Coronary artery (tissue), 2 donors: Measurements from ENCODE around the gene PSMC5.

ENCODE experiments used
- DNase-seq: peaks from one replicate; pipeline ENCODE4 v3.0.0-alpha.2; 2017; ENCODE audit warnings: low spot score
- H3K27ac ChIP-seq, 2 donors: fragments of 200-600 bp; sonication (generic); one replicate each; pipeline ENCODE4 v1.5.1; 2016 to 2019
- H3K4me3 ChIP-seq: fragments of 200-600 bp; sonication (generic); 2 replicates; pipeline ENCODE4 v1.5.1; 2016; ENCODE audit warnings: mild to moderate bottlenecking, moderate library complexity
- CTCF ChIP-seq: fragments of 200-600 bp; sonication (generic); IDR thresholded peaks from one replicate; pipeline ENCODE4 v1.5.1; 2019; ENCODE audit warnings: antibody characterized with exemption

Gene PSMC5

GRCh38 chr17:63805591-63805990 is 21.6 kb upstream of the PSMC5 start:
- no peak for DNase-seq
- Histone ChIP-seq H3K4me3 (no peak overlapping the region), H3K27ac (no peak overlapping the region)
- TF ChIP-seq CTCF = no peak

- no peak overlapping the region for H3K4me3 ChIP-seq
- TF ChIP-seq CTCF = no peak
- no peak for DNase-seq
- no peak overlapping the region for H3K27ac ChIP-seq
Measured at GRCh38 chr17:63809970-63810369, 17.3 kb upstream of the PSMC5 start.

GRCh38 chr17:63816123-63816522 is 11.1 kb upstream of the PSMC5 start:
- Histone ChIP-seq H3K27ac (no peak overlapping the region), H3K4me3 (no peak overlapping the region)
- no peak for TF ChIP-seq CTCF
- DNase-seq = no peak

GRCh38 chr17:63816669-63817068 is 10.6 kb upstream of the PSMC5 start:
- no peak for DNase-seq
- no peak overlapping the region for H3K27ac ChIP-seq
- no peak for TF ChIP-seq CTCF
- H3K4me3 ChIP-seq = no peak overlapping the region

- no peak for DNase-seq
- no peak overlapping the region for H3K27ac ChIP-seq
- TF ChIP-seq CTCF = no peak
- H3K4me3 ChIP-seq = no peak overlapping the region
Measured at GRCh38 chr17:63817736-63818385, 9.4 kb upstream of the PSMC5 start.

GRCh38 chr17:63819131-63819530 is 8.1 kb upstream of the PSMC5 start:
- no peak overlapping the region for H3K27ac ChIP-seq
- TF ChIP-seq CTCF = no peak
- no peak overlapping the region for H3K4me3 ChIP-seq
- no peak for DNase-seq
